Stomach smooth muscle (tissue), 2 donors: ENCODE results near the gene ZNF330.

Experiments used
- H3K27ac ChIP-seq: one replicate; pipeline ENCODE4 v1.7.0; 2013; ENCODE audit warnings: mild to moderate bottlenecking, low read length, inconsistent platforms
- H3K27me3 ChIP-seq, 2 donors: one replicate each; pipeline ENCODE4 v1.7.0; 2013; ENCODE audit warnings: low read length in 2 of 2; ENCODE audit not compliant: insufficient read depth in 2 of 2, control insufficient read depth in 1 of 2
- H3K36me3 ChIP-seq, 2 donors: one replicate each; pipeline ENCODE4 v1.7.0; 2013; ENCODE audit warnings: low read length in 2 of 2; ENCODE audit not compliant: control insufficient read depth in 2 of 2, insufficient read depth in 2 of 2
- H3K4me1 ChIP-seq: one replicate; pipeline ENCODE4 v1.7.0; 2013; ENCODE audit warnings: low read length; ENCODE audit not compliant: control insufficient read depth, insufficient read depth
- H3K4me3 ChIP-seq, 2 donors: one replicate each; pipeline ENCODE4 v1.7.0; 2013; ENCODE audit warnings: low read length in 2 of 2
- H3K9ac ChIP-seq, 2 donors: one replicate each; pipeline ENCODE4 v1.7.0; 2013; ENCODE audit warnings: low read length in 2 of 2, mild to moderate bottlenecking in 1 of 2
- H3K9me3 ChIP-seq, 2 donors: one replicate each; pipeline ENCODE4 v1.7.0; 2013; ENCODE audit warnings: low read length in 2 of 2; ENCODE audit not compliant: control insufficient read depth in 2 of 2
- donor health status: healthy.
- donor health status: Pancreatic carcinoma.

Gene ZNF330

GRCh38 chr4:141233673-141234072, 13.0 kb downstream of the ZNF330 start:
- Histone ChIP-seq H3K4me1 (no peaks in the 10 kb centered on the region), H3K27me3 (no peaks in the 10 kb centered on the region), H3K36me3 (peaks cover 27 to 43% of the 10 kb centered on the region in 2 donors), H3K9ac (no peak overlapping the region), H3K27ac (no peak overlapping the region), H3K9me3 (no peaks in the 10 kb centered on the region), H3K4me3 (no peak overlapping the region)

GRCh38 chr4:141238186-141238585, 17.5 kb downstream of the ZNF330 start:
- no peaks in the 10 kb centered on the region for H3K27me3 ChIP-seq
- H3K27ac ChIP-seq: no peak overlapping the region
- no peak overlapping the region for H3K4me3 ChIP-seq
- H3K36me3 ChIP-seq: peaks cover 13 to 14% of the 10 kb centered on the region in 2 donors
- no peak overlapping the region for H3K9ac ChIP-seq
- no peaks in the 10 kb centered on the region for H3K4me1 ChIP-seq
- no peaks in the 10 kb centered on the region for H3K9me3 ChIP-seq

- Histone ChIP-seq H3K36me3 (peaks cover 2 to 3% of the 10 kb centered on the region in 2 donors), H3K27me3 (no peaks in the 10 kb centered on the region)
Observed at GRCh38 chr4:141240259-141240658, 19.6 kb downstream of the ZNF330 start.

GRCh38 chr4:141240671-141241070, 20.0 kb downstream of the ZNF330 start:
- Histone ChIP-seq H3K9ac (no peak overlapping the region), H3K4me1 (no peaks in the 10 kb centered on the region), H3K27me3 (no peaks in the 10 kb centered on the region), H3K36me3 (peaks cover 0 to 2% of the 10 kb centered on the region in 2 donors), H3K4me3 (no peak overlapping the region), H3K27ac (no peak overlapping the region), H3K9me3 (no peaks in the 10 kb centered on the region)

More at GRCh38 chr4:141240259-141240658, 19.6 kb downstream of the ZNF330 start:
- H3K4me1 ChIP-seq: no peaks in the 10 kb centered on the region
- no peak overlapping the region for H3K4me3 ChIP-seq
- no peak overlapping the region for H3K9ac ChIP-seq
- no peak overlapping the region for H3K27ac ChIP-seq
- H3K9me3 ChIP-seq: no peaks in the 10 kb centered on the region

- no peak overlapping the region for H3K27ac ChIP-seq
- no peaks in the 10 kb centered on the region for H3K4me1 ChIP-seq
- no peak overlapping the region for H3K4me3 ChIP-seq
- no peaks in the 10 kb centered on the region for H3K9me3 ChIP-seq
- H3K27me3 ChIP-seq: no peaks in the 10 kb centered on the region
- H3K9ac ChIP-seq: no peak overlapping the region
- no peaks in the 10 kb centered on the region for H3K36me3 ChIP-seq
Observed at GRCh38 chr4:141241986-141242385, 21.3 kb downstream of the ZNF330 start.

GRCh38 chr4:141244419-141244818, 23.7 kb downstream of the ZNF330 start:
- Histone ChIP-seq H3K9ac (no peak overlapping the region), H3K36me3 (no peaks in the 10 kb centered on the region), H3K4me1 (no peaks in the 10 kb centered on the region), H3K27me3 (no peaks in the 10 kb centered on the region), H3K4me3 (no peak overlapping the region), H3K27ac (no peak overlapping the region), H3K9me3 (no peaks in the 10 kb centered on the region)

GRCh38 chr4:141246243-141246642, 25.5 kb downstream of the ZNF330 start:
- no peaks in the 10 kb centered on the region for H3K36me3 ChIP-seq
- H3K27ac ChIP-seq: no peak overlapping the region
- no peaks in the 10 kb centered on the region for H3K4me1 ChIP-seq
- no peaks in the 10 kb centered on the region for H3K9me3 ChIP-seq
- H3K9ac ChIP-seq: no peak overlapping the region
- H3K4me3 ChIP-seq: no peak overlapping the region
- no peaks in the 10 kb centered on the region for H3K27me3 ChIP-seq

GRCh38 chr4:141246683-141247429, 26.2 kb downstream of the ZNF330 start:
- H3K9me3 ChIP-seq: no peaks in the 10 kb centered on the region
- H3K9ac ChIP-seq: no peak overlapping the region
- H3K4me3 ChIP-seq: no peak overlapping the region
- no peak overlapping the region for H3K27ac ChIP-seq
- no peaks in the 10 kb centered on the region for H3K27me3 ChIP-seq
- H3K4me1 ChIP-seq: no peaks in the 10 kb centered on the region
- no peaks in the 10 kb centered on the region for H3K36me3 ChIP-seq

GRCh38 chr4:141247430-141247780, 26.7 kb downstream of the ZNF330 start:
- Histone ChIP-seq H3K4me1 (no peaks in the 10 kb centered on the region), H3K9me3 (no peaks in the 10 kb centered on the region), H3K36me3 (no peaks in the 10 kb centered on the region), H3K27ac (no peak overlapping the region), H3K9ac (no peak overlapping the region), H3K27me3 (no peaks in the 10 kb centered on the region), H3K4me3 (no peak overlapping the region)

- no peak overlapping the region for H3K9ac ChIP-seq
- H3K27ac ChIP-seq: no peak overlapping the region
- H3K4me1 ChIP-seq: no peaks in the 10 kb centered on the region
- H3K4me3 ChIP-seq: no peak overlapping the region
- no peaks in the 10 kb centered on the region for H3K36me3 ChIP-seq
- H3K27me3 ChIP-seq: no peaks in the 10 kb centered on the region
- no peaks in the 10 kb centered on the region for H3K9me3 ChIP-seq
Observed at GRCh38 chr4:141248029-141248428, 27.3 kb downstream of the ZNF330 start.

- no peaks in the 10 kb centered on the region for H3K36me3 ChIP-seq
- no peaks in the 10 kb centered on the region for H3K4me1 ChIP-seq
- H3K9me3 ChIP-seq: no peaks in the 10 kb centered on the region
- H3K4me3 ChIP-seq: no peak overlapping the region
- no peak overlapping the region for H3K9ac ChIP-seq
- no peak overlapping the region for H3K27ac ChIP-seq
- H3K27me3 ChIP-seq: no peaks in the 10 kb centered on the region
Observed at GRCh38 chr4:141248486-141248885, 27.8 kb downstream of the ZNF330 start.
